Ramos (cell line): ENCODE results near the gene PTPRH.
"Not testable (repeated sequence)": the region's sequence is repeated elsewhere in the genome, so short reads cannot be mapped to it uniquely, and the experiment has no call there.

ENCODE experiments used
- in situ Hi-C: fragments of 300-500 bp; cut with MboI; formaldehyde crosslinking; loops from one replicate; pipeline ENCODE4 v1.14.3; 2022; ENCODE audit warnings: low sequenced_read_pairs; ENCODE audit not compliant: unreplicated experiment

PTPRH gene

GRCh38 chr19:55188625-55189024, 20.7 kb downstream of the PTPRH start:
- in situ Hi-C loops: no loop called here

- in situ Hi-C loops: no loop called here
Measured at GRCh38 chr19:55186080-55186479, 23.2 kb downstream of the PTPRH start.

DNA sequence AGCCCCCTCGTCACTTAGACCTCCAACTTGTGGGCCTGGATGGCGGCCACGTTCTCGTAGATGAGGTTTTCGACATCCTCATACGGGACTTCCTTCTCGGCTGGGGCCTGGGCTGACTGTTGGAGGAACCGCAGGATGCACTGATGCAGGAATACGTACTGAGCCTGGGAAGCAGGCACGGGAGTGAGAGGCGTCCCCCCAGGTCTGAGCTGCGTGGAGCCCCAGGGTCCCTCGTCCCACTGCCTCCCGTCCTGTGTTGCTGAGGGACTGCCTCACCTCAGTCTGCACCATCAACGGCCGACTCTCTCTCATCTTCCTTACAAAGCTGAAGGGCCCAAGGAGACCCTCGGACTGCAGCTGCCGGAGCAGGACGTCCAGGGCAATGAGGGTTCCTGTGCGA, 27.6 kb downstream of the PTPRH start:
- in situ Hi-C loops: no loop called here

- in situ Hi-C loops: no loop called here
Measured at GRCh38 chr19:55179606-55180484, 29.5 kb downstream of the PTPRH start, which contains the start of gene SYT5. SYT5 (minus strand) TSS chr19:55180289; CDS start chr19:55179041, 1,248 bp downstream.

- in situ Hi-C loops: no loop called here
Measured at GRCh38 chr19:55178781-55179599, 30.3 kb downstream of the PTPRH start.

GRCh38 chr19:55176076-55176475, 33.2 kb downstream of the PTPRH start:
- in situ Hi-C loops: no loop called here

DNA sequence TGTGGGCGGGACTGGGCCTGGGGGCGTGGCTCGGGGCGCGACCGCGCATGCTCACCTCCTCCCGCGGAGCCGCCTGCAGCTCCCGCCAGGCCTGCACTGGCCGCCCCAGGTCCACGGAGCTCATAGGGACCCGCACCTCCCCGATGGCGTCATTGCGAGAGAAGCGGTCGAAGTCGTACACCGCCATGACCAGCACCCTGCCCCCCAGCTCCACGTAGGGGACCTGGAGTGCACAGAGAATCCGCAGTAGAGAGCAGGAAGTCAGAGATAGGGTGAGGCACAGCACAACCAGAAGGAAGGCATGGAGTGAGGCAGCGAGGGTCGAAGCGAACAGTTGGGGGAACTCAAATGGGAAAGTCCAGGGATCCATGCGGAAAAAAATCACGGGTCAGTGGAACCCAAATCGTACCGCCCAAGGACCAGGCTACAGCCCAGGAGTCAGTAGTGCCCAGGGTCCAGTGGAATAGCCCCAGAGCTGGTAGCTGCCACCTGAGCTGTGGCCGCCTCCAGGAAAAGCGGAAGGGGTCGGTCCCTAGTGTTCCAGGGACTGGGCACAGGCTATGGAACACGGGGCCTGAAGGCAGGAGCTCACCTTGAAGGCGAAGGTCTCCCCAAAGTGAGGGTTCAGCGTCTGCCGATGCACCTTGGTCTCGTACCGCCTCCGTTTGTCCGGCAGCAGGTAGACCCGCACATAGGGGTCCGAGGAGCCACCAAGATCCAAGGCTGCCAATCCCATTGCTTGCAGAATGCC, 34.0 kb downstream of the PTPRH start:
- in situ Hi-C loops: no loop called here

GRCh38 chr19:55174425-55175116, 34.7 kb downstream of the PTPRH start:
- in situ Hi-C loops: no loop called here

GRCh38 chr19:55173714-55174409, 35.4 kb downstream of the PTPRH start:
- in situ Hi-C loops: no loop called here

DNA sequence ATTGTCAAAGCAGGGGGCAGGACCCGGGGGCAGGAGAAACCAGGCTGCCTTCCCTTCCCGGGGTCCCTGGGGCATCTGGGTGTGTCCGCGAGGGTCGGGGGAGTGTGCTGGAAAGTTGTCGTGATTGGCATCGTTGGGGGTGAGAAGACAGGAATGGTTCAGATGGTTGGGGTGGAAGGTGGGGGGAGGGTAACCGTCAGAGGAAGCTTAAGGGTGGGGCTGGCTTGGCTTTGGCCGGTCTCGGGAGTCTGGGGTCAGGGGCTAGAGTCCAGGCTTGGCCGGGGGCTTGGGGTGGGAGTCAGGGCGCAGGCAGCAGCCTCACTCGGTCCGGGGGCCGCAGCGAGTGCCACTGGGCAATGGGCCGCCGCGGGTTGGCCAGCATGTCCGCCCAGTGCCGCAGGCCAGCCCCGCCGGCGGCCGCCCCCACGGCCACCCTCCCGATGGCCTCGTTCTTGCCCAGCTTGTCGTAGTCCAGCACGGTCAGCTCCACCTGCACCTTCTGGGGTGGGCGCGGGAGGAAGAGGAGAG, 36.1 kb downstream of the PTPRH start:
- in situ Hi-C loops: no loop called here

DNA sequence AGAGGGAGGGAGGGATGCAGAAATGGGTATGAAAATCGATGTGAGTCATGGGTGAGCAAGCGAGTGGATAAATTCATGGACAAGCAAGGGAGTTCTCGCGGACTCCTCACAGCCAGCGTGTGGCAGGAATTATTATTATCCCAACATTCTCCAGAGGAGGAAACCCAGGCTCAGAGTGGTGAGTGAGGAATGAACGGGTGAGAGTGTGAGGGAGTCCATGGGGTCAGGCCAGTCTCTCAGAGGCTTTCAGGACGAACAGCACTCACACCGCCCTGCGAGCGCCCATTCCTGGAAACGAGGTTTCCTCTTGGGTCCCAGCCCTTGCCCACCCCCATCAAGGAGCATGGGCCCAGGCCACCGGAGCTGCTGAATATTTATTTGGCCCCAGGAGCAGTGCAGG, 36.6 kb downstream of the PTPRH start:
- in situ Hi-C loops: no loop called here

DNA sequence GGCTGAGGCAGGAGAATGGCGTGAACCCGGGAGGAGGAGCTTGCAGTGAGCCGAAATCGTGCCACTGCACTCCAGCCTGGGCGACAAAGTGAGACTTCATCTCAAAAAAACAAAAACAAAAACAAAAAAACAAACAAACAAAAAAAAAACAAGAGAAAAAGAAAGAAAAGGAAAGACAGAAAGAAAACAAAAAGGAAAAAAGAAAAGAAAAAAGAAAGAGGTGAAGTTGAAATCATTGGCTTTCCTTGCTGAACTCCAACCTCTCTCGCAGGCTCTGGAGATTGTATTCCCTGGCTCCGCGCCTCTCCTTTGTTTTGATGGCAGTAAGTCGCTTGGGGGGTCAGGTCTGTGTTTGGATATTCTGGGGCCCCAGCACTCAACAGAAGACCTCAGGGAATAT, 37.0 kb downstream of the PTPRH start:
- in situ Hi-C loops: not testable (repeated sequence)

DNA sequence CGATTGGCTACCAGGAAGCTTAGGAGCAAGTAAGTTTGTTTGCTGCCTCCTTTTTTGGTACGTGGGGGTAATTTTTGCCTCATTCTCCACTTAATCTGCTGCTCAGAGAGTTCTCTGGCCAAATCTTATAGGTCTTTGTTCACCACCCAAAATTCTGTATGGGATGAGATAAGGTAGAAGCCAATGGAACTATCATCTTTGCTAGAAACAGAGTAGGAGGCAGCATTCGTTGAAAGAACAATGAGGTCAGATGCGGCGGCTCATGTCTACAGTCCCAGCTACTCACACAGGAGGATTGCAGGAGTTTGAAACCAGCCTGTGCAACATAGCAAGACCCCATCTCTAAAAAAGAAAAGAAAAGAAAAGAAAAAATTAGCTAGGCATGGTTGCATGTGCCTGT, 37.9 kb downstream of the PTPRH start:
- in situ Hi-C loops: no loop called here

DNA sequence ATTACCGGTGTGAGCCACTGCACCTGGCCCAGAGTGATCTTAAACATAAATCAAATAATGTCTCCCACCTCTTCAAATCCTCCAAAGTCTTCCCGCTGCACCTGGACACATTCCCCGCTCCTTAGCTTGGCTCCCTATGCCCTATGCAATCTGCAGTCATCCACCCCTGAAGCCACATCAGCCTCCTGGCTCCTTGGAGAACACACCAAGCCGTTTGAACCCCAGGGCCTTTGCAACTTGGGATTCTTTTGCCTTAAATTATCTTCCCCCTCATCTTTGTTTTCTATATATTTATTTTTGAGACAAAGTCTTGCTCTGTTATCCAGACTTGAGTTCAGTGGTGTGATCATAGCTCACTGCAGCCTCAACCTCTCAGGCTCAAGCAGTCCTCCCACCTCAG, 40.2 kb downstream of the PTPRH start:
- in situ Hi-C loops: no loop called here

- in situ Hi-C loops: no loop called here
Measured at GRCh38 chr19:55166530-55167268, 42.6 kb downstream of the PTPRH start, which contains the start of gene DNAAF3. DNAAF3 (minus strand) TSS chr19:55166613; CDS start chr19:55166413, 200 bp downstream.

GRCh38 chr19:55165952-55166529, 43.3 kb downstream of the PTPRH start:
- in situ Hi-C loops: no loop called here

DNA sequence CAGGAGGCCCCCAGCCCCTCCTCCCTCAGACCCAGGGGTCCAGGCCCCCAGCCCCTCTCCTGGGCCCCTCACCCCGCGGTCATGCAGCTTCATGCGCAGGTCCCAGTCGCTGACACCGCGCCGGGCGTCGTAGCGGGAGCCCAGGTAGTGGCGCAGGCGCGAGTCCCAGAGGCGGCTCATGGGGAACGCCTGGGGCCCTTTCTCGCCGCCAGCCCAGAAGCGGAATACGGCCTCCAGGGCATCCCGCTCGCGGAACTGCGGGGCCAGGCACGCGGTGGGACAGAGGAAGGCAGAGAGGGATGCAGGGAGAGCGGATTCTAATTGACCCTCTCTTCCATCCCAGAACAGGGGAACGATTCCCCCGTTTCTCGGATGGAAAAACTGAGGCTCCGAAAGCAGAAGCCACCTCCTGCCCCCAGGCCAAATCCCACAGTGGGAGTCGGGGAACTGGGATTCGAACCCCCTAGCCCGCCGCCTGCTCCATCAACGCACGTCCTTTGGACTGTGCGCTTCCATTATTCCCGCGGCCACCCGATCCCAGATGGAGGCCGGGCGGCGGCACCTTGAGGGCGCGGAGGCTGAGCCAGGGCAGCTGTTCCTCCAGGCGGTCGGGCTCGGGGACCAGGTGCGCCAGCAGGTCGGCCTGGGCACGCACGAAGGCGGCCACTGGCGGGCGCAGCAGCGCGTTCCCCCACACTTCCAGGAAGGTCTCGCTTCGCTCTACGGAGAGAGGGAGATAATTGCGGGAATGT, 47.6 kb downstream of the PTPRH start:
- in situ Hi-C loops: no loop called here
